Measurements from ENCODE around the gene AGBL4.

Gene AGBL4

GRCh38 chr1:48659801-48660200, 1364.0 kb downstream of the AGBL4 start:
- DNase-seq (ENCODE audit: insufficient read length, low spot score) (no peak), FAIRE-seq (no peak)
- TF ChIP-seq SPI1 (IDR thresholded peaks at IDR 0.05; ENCODE audit: low read depth, low read length) (no peak), POLR2AphosphoS5 (IDR thresholded peaks at IDR 0.05; ENCODE audit: low read depth, low read length) (no peak), POLR2A (IDR thresholded peaks at IDR 0.05; ENCODE audit: low read depth, low read length) (no peak), PAX5 (IDR thresholded peaks at IDR 0.05; ENCODE audit: insufficient read depth, low read length, severe bottlenecking) (no peak), POU2F2 (IDR thresholded peaks at IDR 0.05; ENCODE audit: low read depth, low read length) (no peak), TAF1 (IDR thresholded peaks at IDR 0.05; ENCODE audit: low read depth, low read length) (no peak)

- TF ChIP-seq TAF1 (IDR thresholded peaks at IDR 0.05; ENCODE audit: low read depth, low read length) (no peak), SPI1 (IDR thresholded peaks at IDR 0.05; ENCODE audit: low read depth, low read length) (no peak)
- DNase-seq (ENCODE audit: insufficient read length, low spot score) (no peak), FAIRE-seq (no peak)
These were observed 1366.3 kb downstream of the AGBL4 start for GRCh38 chr1:48657413-48657812.

- DNase-seq (ENCODE audit: insufficient read length, low spot score) (no peak), FAIRE-seq (no peak)
- TF ChIP-seq POU2F2 (IDR thresholded peaks at IDR 0.05; ENCODE audit: low read depth, low read length), result no peak
- TF ChIP-seq SPI1 (IDR thresholded peaks at IDR 0.05; ENCODE audit: low read depth, low read length), result no peak
- no peak for TF ChIP-seq PAX5 (IDR thresholded peaks at IDR 0.05; ENCODE audit: insufficient read depth, low read length, severe bottlenecking)
- no peak for TF ChIP-seq TAF1 (IDR thresholded peaks at IDR 0.05; ENCODE audit: low read depth, low read length)
- no peak for TF ChIP-seq POLR2AphosphoS5 (IDR thresholded peaks at IDR 0.05; ENCODE audit: low read depth, low read length)
- TF ChIP-seq POLR2A (IDR thresholded peaks at IDR 0.05; ENCODE audit: low read depth, low read length), result no peak
These were observed 1369.0 kb downstream of the AGBL4 start for GRCh38 chr1:48654606-48655210.

GRCh38 chr1:48652334-48652733, 1371.4 kb downstream of the AGBL4 start:
- no peak for DNase-seq (ENCODE audit: insufficient read length, low spot score)
- TF ChIP-seq POLR2A (IDR thresholded peaks at IDR 0.05; ENCODE audit: low read depth, low read length) (no peak), TAF1 (IDR thresholded peaks at IDR 0.05; ENCODE audit: low read depth, low read length) (no peak), POU2F2 (IDR thresholded peaks at IDR 0.05; ENCODE audit: low read depth, low read length) (no peak), SPI1 (IDR thresholded peaks at IDR 0.05; ENCODE audit: low read depth, low read length) (no peak), POLR2AphosphoS5 (IDR thresholded peaks at IDR 0.05; ENCODE audit: low read depth, low read length) (no peak), PAX5 (IDR thresholded peaks at IDR 0.05; ENCODE audit: insufficient read depth, low read length, severe bottlenecking) (no peak)
- no peak for FAIRE-seq

- FAIRE-seq (no peak), DNase-seq (ENCODE audit: insufficient read length, low spot score) (no peak)
- no peak for TF ChIP-seq SPI1 (IDR thresholded peaks at IDR 0.05; ENCODE audit: low read depth, low read length)
- no peak for TF ChIP-seq POLR2AphosphoS5 (IDR thresholded peaks at IDR 0.05; ENCODE audit: low read depth, low read length)
- TF ChIP-seq POU2F2 (IDR thresholded peaks at IDR 0.05; ENCODE audit: low read depth, low read length), result no peak
- no peak for TF ChIP-seq PAX5 (IDR thresholded peaks at IDR 0.05; ENCODE audit: insufficient read depth, low read length, severe bottlenecking)
- no peak for TF ChIP-seq POLR2A (IDR thresholded peaks at IDR 0.05; ENCODE audit: low read depth, low read length)
- no peak for TF ChIP-seq TAF1 (IDR thresholded peaks at IDR 0.05; ENCODE audit: low read depth, low read length)
These were observed 1373.9 kb downstream of the AGBL4 start for GRCh38 chr1:48649880-48650279.

GRCh38 chr1:48645883-48646282, 1377.9 kb downstream of the AGBL4 start:
- DNase-seq (ENCODE audit: insufficient read length, low spot score), result no peak
- FAIRE-seq, result no peak
- no peak for TF ChIP-seq SPI1 (IDR thresholded peaks at IDR 0.05; ENCODE audit: low read depth, low read length)
- no peak for TF ChIP-seq POLR2A (IDR thresholded peaks at IDR 0.05; ENCODE audit: low read depth, low read length)
- TF ChIP-seq POU2F2 (IDR thresholded peaks at IDR 0.05; ENCODE audit: low read depth, low read length), result no peak
- no peak for TF ChIP-seq TAF1 (IDR thresholded peaks at IDR 0.05; ENCODE audit: low read depth, low read length)
- TF ChIP-seq POLR2AphosphoS5 (IDR thresholded peaks at IDR 0.05; ENCODE audit: low read depth, low read length), result no peak
- no peak for TF ChIP-seq PAX5 (IDR thresholded peaks at IDR 0.05; ENCODE audit: insufficient read depth, low read length, severe bottlenecking)

- FAIRE-seq (no peak), DNase-seq (ENCODE audit: insufficient read length, low spot score) (no peak)
- TF ChIP-seq PAX5 (IDR thresholded peaks at IDR 0.05; ENCODE audit: insufficient read depth, low read length, severe bottlenecking), result no peak
- no peak for TF ChIP-seq POLR2A (IDR thresholded peaks at IDR 0.05; ENCODE audit: low read depth, low read length)
These were observed 1378.7 kb downstream of the AGBL4 start for GRCh38 chr1:48644905-48645605.

- no peak for TF ChIP-seq TAF1 (IDR thresholded peaks at IDR 0.05; ENCODE audit: low read depth, low read length)
- DNase-seq (ENCODE audit: insufficient read length, low spot score) (no peak), FAIRE-seq (no peak)
These were observed 1379.4 kb downstream of the AGBL4 start for GRCh38 chr1:48644190-48644900.

- FAIRE-seq, result no peak
- TF ChIP-seq POU2F2 (IDR thresholded peaks at IDR 0.05; ENCODE audit: low read depth, low read length), result no peak
- no peak for TF ChIP-seq SPI1 (IDR thresholded peaks at IDR 0.05; ENCODE audit: low read depth, low read length)
- TF ChIP-seq TAF1 (IDR thresholded peaks at IDR 0.05; ENCODE audit: low read depth, low read length), result no peak
- TF ChIP-seq POLR2A (IDR thresholded peaks at IDR 0.05; ENCODE audit: low read depth, low read length), result no peak
- TF ChIP-seq POLR2AphosphoS5 (IDR thresholded peaks at IDR 0.05; ENCODE audit: low read depth, low read length), result no peak
- no peak for TF ChIP-seq PAX5 (IDR thresholded peaks at IDR 0.05; ENCODE audit: insufficient read depth, low read length, severe bottlenecking)
- no peak for DNase-seq (ENCODE audit: insufficient read length, low spot score)
These were observed 1380.6 kb downstream of the AGBL4 start for GRCh38 chr1:48643193-48643592.
